Stimulated activated CD8-positive, alpha-beta memory T cell treated with anti-CD3 and anti-CD28 coated beads, Interleukin-7, amount 100 ng/mL, for 4 hours (primary cell): ENCODE data around the gene WIPF1.

Experiments used
- DNase-seq, 2 donors: peaks; one replicate each; pipeline ENCODE4 v3.0.0-alpha.2; 2020; ENCODE audit warnings: low read depth in 2 of 2

WIPF1 gene

DNA sequence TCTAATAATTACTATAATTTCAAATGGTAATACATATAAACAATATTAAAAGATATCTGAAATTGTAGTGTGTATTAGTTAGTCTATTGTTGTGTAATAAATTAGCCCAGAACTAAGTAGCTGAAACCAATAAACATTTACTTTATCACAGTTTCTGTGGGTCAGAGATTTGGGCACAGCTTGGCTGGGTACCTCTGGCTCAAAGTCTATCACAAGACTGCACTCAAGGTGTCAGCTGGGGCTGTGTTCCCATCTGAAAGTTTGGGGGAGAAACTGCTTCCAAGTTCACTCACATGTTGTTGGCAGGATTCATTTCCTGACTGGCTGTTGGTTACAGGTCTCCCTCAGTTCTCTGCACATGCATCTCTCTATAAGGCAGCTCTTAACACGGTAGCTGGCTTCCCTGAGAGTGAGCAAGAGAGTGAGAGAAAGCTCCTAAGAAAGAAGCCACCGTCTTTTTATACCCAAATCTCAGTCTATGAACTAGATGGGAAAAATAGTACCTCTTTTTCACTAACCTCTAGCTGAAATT is 25.6 kb upstream of the WIPF1 start:
- DNase-seq, result no peak

- no peak for DNase-seq
Observed at GRCh38 chr2:174621323-174621722, 23.7 kb upstream of the WIPF1 start.

DNA sequence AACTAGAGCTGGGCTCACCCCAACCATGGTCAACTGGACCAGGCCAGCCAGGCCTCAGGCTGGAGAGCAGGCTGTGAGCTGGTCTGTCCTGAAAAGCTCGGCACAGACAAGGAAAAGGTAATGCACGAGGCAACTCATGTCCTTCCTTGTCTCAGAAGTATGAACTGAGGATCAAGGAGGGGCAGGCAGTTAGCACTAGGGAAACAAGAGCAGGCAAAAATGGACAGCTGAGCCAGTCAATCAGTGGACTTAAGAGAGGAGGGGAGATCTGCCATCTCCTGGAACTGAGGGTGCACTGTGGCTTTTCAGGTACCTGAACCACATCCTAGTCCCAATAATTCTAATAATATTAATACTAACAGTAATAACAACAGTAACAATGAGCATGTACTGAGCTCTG is 20.6 kb upstream of the WIPF1 start:
- DNase-seq, result no peak

DNA sequence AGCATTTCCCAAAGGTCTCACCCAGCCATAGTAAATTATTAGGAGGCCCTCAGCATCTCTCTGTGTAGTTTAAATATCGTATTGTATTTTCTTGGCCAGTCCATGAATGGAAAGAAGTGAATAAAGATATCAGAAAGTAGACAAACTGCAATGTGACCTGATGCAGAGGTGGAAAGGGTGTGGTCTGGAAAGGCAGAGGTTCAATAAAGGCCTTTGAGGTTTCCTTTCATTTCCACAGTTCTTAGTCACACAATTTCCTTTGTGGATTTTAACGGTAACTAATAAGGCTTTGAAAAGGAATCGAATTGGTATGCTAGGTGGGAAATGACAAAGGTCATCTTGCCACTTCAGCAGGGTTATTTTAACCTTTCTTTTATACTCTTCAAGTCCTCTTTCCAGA is 20.1 kb upstream of the WIPF1 start:
- no peak for DNase-seq

DNA sequence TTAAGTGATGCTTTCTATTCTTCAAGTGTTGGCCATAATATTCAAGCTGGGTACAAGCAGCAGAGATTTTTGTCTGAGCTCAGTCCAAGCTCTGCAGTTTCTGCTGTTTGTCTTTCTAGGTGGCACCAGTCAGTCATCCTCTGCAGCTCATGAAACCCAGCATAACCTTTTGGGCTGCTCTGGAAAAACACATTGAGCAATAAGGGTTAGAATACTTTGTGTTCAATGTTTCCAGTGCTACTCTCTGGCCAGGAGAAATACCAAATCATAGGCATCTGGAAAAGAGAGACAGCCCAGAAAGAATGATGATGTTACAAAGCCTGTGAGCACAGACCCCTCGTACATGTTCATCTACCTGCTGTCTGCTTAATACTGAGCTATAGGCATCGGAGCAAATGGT is 19.5 kb upstream of the WIPF1 start:
- no peak for DNase-seq

DNA sequence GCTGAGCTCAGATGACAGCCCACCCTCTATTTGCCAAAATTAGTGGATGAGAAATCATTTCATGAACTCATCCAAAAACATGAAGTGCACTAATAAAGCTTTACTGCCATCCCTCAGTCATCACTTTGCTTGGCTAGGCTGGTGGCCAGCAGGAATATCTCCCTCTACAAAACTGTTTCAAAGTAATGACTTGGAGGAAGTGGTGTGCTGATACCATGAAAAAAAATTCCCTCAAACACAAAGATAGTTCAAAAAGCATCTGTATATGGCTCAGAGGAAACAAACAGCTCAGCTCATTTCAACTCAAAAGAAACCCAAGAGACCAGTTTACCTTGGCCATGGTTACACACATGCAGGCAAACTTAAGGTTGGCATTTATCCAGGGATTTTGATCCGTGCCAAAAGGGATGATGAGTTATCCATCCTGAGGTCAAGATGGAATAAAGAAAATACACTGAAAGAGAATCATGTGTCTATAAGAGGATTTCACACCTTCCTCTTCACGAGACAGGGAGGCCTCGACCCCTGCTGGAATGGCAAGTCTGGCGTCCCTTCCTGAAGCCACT is 18.4 kb upstream of the WIPF1 start:
- no peak for DNase-seq

GRCh38 chr2:174614261-174614660 is 16.7 kb upstream of the WIPF1 start:
- DNase-seq, result no peak

GRCh38 chr2:174613531-174613930 is 15.9 kb upstream of the WIPF1 start:
- DNase-seq, result no peak

- DNase-seq, result no peak
Observed at GRCh38 chr2:174612970-174613369, 15.4 kb upstream of the WIPF1 start.

- DNase-seq, result no peak
Observed at GRCh38 chr2:174611854-174612253, 14.2 kb upstream of the WIPF1 start.

- no peak for DNase-seq
Observed at GRCh38 chr2:174611006-174611405, 13.4 kb upstream of the WIPF1 start.

GRCh38 chr2:174610243-174610995 is 12.8 kb upstream of the WIPF1 start:
- DNase-seq, result no peak

DNA sequence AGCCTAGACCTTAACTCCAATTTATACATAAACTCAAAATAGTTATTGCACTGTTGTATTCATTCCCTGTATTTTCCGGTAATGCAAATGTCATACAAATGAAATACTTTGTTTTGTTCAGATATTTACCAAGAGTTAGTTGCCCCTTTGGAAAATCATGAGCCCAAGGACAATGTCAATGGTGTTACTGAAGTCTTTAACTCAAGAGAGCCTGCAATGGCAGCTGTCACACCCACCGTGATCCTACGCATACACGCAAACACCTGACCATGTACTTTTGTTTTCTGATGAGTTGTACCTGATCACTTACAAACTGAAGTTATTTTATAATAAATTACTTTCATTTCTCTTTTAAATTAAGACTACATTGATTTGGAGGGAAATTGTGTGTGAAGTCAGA is 11.7 kb upstream of the WIPF1 start:
- no peak for DNase-seq

DNA sequence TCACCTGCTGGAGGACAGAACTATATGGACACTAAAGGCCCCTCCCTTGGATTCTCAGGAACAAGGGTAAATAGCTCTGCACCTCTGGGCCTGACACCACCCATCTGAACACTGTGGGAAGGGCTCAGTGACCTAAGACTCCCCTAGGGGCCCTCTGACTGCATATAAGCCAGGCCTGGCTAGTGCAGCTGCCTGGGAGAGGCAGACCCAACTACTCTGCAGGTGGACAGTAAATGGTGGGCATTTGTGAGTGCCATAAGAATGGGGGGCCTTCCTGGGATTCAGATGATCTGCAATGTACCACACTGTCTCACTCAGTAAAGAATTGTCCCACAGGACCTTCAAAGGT is 11.2 kb upstream of the WIPF1 start:
- DNase-seq, result no peak

GRCh38 chr2:174607989-174608865 is 10.6 kb upstream of the WIPF1 start:
- no peak for DNase-seq

GRCh38 chr2:174607584-174607983 is 10.0 kb upstream of the WIPF1 start:
- DNase-seq, result no peak

GRCh38 chr2:174606336-174606735 is 8.7 kb upstream of the WIPF1 start:
- no peak for DNase-seq

DNA sequence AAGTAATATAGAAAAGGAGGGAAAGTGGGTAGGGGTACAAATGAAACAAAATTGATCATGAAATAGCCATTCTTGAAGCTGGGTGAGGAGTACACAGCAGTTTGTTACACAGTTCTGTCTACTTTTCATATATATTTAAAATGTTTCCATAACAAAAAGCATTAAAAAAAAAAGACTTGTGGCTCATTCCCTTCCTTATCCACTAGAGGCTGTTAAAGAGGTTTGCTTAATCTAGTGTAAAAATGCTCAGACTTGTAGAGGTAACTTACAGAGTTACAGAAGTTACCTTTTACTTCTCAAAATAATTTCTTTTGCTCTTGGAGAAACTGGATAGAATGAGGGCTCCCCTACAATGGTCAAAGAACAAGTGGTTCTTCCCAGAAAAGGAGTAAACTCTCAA is 8.1 kb upstream of the WIPF1 start:
- no peak for DNase-seq

DNA sequence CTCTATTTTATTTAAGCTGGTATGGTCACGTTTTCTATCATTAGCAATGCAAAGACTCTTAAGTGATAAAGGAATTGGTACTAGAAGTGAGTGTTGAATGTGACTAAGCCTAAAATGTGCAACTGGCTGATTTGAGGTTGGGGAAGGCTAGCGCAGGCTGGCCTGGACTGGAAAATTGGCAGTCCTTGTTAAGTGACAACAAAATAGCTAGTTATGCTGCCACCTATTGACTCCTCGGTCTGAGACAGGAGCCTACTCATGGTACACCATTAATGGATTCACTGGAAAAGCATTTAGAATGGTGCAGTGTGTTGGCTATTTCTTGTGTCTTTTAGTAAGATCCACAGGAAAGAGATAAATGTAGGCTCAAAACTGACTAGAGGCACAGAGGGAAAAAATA is 5.7 kb upstream of the WIPF1 start:
- DNase-seq, result peak; percentile 29 to 46

DNA sequence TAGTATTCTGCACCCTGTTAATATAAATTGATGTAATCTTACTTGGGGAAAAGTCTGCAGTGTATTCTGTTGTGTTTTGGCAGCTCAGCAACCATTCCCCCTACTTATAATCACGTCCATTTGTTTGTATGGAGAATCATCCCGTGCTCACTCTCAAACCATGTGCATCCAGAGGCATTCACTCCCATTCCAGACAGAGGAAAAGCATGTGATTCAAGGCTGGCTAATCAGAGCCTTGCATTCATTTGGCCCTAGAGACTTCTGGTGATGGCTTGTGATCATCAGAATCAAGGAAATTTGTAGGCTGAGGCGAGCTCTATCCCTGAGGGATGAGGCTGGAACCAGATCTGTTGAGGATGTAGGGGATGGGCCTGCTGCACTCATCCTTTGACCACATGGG is 5.1 kb upstream of the WIPF1 start:
- DNase-seq, result no peak

- DNase-seq, result no peak
Observed at GRCh38 chr2:174600349-174600748, 2.7 kb upstream of the WIPF1 start.

DNA sequence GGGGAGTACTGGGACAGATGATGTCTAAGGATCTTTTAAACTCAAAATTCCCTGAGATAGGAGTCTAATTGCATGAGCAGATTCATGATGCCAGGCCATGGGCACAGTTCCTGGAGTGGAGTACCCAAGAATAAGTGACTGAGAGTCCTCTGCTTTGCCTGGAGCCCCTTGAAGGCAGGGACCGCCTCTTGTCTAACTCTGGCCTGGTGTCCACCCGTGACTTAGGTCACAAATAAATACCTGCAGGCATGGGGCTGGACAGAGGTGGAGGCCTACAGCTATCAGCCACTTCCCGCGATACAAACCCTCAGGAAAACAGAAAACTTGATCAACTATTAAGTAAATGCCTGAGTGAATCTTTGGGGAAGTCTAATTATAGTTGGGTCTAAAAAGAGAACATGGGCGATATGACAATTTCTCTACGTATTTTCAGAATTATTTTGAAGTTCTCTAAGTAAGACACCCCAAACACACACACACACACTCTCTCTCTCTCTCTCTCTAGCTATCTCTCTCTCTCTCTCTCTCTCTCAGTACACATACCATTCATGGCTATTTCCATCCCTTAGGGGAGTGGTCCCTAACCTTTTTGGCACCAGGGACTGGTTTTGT is 1.8 kb upstream of the WIPF1 start:
- no peak for DNase-seq
